Endometrial microvascular endothelial cells (primary cell): ENCODE results near the gene RRM1. TPM values are rescaled to one million over a fixed set of nuclear protein-coding genes. Genes with fewer than 3 reads are reported as not detected.

Experiments
- in situ Hi-C: cut with HindIII; loops from 2 replicates; pipeline ENCODE4 v1.10.0; 2017; ENCODE audit warnings: low sequenced_read_pairs, low pct_unique_long_range_greater_than_20kb; ENCODE audit errors: inconsistent ontology term
- total RNA-seq: library from RNA; depleted of rRNA; stranded (reverse); fragments of >200 nt; gene quantifications from one replicate; pipeline ENCODE4 v1.2.3, GENCODE V29; 2015; ENCODE audit errors: inconsistent ontology term

Gene RRM1
- total RNA-seq, 1 donor from 2014 or later, result 109 TPM

DNA sequence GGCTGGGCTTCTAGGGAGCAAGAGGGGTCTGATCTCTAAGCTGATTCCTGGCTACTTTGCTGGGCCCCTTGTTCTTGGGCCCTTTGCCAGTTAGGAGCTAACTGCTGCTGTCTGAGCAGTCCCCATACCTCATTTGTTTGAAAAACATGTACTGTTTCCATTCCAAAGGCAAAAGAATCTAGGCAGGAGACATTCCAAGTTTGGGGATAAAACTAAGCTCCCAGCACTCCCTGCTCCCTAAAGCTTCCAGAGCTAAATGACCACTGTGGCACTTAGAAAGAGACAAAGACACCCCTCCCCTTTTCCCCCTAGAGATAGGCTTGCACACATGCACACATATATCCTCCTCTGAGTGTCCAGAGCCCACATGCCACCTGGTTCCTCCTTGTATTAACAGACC, 22.7 kb upstream of the RRM1 start:
- in situ Hi-C loops, result loop anchor here (25.0 kb wide), 1 partner anchor 210 kb away; the partner anchor contains the start of gene STIM1

DNA sequence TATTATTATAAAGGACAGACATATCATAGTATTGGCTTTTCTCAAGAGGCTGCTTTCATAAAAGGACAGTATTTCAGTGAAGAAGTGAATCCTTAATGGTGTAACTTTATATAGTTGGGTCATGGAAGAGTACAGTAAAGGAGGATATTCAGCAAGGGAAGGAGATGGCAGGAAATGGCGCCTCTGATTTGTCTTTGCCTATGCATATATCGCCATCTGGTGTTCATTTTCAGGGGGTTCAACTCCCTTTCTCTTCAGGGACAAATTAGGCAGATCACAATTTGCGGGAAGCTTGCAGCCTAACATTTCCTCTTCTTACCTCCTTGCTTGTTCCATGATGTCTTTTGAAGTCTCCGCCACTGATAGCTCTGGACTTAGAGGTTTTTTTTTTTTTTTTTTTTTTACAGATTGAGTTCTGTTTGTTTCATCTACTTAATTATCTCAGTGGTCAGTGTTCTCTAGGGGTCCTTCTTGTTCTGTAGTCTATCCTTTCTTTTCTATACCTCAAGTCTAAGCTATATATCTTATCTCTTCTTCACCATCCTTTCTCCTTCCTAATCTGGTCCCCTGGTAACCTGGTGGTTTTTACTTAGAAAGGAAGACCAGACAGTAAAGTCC, 21.8 kb upstream of the RRM1 start:
- in situ Hi-C loops, result loop anchor here (25.0 kb wide), 1 partner anchor 210 kb away; the partner anchor contains the start of gene STIM1

DNA sequence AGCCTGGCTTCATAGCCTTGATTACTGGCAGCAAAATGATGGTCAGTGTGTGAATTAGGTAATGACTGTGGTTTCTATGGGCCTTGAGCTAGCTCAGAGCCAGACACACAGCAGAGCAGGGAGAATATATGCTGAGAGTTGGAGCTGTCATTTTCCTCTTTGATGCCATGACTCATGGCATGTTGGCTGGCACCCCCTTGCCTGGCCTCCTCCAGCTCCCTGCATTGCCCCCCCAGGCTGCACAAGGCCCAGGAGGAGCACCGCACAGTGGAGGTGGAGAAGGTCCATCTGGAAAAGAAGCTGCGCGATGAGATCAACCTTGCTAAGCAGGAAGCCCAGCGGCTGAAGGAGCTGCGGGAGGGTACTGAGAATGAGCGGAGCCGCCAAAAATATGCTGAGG, 20.3 kb upstream of the RRM1 start:
- in situ Hi-C loops, result loop anchor here (25.0 kb wide), 1 partner anchor 212 kb away; the partner anchor contains the start of gene STIM1

DNA sequence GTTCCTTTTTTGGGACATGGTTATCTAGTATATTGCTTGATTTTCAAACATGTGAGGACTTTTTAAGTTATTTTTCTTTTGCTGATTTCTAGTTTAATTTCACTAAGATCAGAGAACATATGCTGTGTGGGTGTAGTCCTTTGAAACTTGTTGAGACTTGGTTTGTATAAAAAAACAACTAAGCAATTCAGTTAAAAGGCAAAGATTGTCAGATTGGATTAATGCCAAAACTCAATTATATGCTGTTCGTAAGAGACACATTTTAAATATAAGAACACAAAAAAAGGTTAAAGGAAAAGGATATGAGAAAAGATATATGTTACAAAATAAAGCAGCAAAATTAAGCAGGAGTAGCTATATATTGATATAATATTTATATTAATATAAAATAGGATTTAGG, 17.8 kb upstream of the RRM1 start:
- in situ Hi-C loops, result no loop called here

DNA sequence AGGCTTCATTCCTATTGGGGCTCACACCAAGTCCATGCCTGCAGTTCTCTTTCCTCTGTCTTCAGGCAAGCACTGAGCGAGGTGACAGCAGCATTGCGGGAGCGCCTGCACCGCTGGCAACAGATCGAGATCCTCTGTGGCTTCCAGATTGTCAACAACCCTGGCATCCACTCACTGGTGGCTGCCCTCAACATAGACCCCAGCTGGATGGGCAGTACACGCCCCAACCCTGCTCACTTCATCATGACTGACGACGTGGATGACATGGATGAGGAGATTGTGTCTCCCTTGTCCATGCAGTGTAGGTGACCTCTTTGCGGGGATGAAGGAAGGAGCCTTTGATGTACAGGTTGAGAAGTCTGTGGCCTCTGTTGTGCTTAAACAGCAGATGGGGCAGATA, 11.4 kb upstream of the RRM1 start:
- in situ Hi-C loops, result no loop called here

DNA sequence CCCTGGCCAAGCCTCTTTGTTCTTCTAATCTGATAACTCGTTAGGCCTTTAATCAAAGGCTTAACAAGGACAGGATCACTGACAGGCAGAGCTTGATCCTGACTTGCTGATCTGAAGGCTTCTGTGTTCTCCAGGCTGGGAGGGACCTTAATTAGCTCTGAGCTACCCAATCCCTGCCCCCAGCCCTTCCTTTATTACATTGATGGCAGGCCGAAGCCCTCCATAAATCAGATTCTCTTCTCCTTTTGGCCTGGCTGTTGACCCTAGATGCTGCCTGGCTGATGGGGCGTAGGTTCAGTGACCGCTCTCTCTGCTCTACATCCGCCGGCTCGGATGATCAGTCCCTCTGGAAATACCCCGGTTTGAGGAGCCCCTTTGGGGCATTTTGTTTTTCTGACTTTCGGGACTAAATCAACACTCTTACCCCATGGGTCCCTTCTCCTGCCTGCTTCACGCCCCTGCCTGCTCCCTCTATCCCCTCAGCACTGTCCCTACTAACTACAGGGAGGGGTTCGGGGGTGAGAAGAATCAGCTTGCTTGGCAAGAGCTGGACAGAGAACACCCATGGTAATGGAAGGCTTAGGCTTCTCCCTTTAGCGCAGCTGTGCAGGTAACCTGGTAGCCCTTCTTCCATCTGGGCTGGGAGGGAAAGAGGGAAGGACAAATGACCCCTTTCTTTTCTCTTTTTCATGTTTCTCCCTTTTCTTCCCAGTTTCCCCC, 10.0 kb upstream of the RRM1 start:
- in situ Hi-C loops, result no loop called here

DNA sequence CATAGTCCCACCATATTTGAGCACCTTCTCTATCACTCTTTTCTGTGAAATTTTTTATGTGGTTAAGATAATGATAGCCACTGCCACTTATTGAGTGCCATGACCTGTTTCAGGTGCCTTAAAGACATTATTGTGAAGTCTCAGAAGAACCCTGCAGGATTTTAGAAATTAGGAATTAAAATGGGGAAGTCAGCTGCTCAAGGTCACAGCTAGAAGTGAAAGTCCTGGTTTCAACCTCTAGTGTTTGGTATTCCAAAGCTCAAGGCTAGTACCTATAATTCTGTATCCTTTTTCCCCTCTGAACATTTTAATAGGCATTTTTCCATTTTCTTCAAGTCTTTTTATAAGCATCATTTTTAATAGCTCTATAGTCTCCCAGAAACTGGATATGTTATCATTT, 9.0 kb upstream of the RRM1 start:
- in situ Hi-C loops, result no loop called here

DNA sequence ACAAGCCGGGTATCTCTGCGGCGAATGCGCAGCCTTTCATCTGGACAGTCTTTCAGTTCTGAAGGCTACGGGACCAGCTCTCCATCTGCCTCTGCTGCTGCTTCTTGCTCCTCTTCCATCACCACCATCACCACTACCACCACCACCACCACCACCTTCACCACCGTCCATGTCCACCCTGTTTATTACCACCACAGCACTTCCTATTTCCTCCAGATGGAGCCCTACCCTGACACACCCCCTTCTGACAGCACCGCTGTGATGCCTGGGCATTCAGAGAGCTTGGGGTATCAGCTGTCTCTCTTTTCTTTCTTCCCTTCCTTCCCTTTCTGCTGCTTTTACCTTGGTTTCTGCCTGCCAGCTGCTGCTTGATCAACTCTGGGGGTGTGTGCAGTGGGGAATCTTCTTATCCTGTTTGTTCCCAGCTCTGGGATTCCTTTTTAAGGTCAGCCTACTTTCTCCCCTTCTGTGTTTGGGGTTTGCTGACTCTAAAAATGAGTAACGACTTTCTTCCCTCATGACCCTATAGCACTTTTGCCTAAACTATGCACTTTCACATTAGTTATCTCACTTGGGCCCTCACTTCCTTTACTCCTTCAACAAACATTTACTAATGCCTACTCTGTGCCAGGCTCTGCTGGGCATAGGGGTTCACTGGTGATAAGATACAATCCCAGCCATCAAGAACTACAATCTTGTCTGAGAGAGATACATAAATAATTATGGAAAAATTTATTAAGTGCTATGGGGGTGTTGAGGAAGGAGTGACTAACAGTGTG, 7.8 kb upstream of the RRM1 start:
- in situ Hi-C loops, result no loop called here

DNA sequence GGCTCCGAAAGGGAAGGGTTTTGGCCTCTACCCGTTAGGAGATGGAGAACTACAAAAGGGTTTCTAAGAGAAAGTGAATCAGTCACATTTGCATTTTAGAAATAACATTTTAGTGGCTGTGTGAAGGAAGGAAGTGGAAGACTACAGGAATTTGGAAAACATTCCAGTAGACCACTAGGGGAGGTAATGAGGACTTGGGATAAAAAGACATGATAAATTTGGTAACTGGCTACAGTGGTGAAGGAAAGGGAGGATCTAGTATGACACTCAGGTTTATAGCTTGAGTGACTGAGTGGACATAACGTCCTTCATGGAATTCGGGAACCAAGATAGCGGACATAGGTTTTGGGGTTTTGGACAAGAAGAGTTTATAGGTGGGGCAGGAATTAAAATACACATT, 7.0 kb upstream of the RRM1 start:
- in situ Hi-C loops, result no loop called here

DNA sequence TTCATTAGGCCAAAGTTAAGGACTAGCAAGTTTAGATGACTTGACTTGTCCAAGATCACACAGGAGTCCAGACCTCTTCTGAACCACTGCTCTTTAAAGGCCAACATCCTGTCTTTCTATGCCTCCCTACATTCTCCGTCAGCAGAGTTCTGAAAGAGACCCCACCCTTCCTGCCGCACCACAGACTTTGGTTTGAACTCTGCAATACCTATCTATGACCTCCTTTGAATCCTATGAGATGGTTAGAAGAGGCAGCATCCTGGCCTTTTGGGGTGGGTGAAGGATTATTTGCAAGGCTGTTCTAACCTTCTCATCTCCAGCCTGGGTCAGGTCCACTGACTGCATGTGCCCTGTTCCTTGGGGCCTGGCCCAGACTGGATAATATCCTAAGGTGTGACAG, 4.3 kb upstream of the RRM1 start:
- in situ Hi-C loops, result no loop called here

DNA sequence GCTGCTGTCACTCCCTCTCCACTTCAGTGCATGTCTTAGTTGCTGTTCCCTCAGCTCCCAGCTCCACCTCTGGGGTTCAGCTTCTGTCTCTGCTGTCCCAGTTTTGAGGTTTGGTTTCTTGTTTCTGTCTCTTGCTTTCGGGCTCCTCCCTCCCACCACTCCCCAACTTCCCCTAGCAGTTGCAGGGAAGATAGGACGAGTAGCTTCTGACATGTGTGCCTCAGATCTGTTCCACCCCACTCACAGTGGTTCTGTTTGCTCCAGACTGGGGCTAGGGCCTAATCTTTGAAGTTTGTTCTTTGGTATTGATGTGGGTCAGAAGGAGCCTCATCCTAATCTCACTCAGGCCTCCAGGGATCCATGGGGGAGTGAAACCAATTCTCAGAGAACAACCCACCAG, 2.6 kb upstream of the RRM1 start:
- in situ Hi-C loops, result no loop called here

DNA sequence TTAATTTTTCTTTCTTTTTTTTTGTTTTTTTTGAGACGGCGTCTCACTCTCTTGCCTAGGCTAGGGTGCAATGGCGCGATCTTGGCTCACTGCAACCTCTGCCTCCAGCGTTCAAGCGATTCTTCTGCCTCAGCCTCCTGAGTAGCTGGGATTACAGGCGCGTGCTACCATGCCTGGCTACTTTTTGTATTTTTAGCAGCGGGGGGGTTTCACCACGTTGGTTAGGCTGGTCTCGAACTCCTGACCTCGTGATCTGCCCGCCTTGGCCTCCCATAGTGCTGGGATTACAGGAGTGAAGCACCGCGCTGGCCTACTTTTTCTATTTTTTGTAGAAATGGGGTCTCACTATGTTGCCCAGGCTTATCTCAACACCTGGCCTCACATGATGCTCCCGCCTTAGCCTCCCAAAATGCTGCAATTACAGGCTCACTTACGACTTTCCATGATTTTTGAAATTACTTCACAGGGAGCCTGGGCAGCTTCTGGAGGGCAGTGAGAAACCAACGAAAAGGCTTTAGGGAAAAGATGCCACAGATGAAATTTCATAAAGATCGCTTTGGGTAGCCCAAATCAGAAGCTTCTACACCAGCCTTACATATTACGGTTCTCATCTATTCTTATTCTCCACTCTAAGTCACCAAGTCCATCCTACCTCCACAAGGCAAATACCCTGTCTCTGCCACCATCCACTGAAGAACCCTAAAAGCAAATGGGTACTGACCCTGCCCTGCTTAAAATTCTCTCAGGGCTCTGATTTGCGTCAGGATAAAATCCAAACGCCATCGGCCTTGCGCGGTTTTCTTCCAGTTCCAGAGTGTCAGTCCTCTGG, 866 bp upstream of the RRM1 start:
- in situ Hi-C loops, result no loop called here

DNA sequence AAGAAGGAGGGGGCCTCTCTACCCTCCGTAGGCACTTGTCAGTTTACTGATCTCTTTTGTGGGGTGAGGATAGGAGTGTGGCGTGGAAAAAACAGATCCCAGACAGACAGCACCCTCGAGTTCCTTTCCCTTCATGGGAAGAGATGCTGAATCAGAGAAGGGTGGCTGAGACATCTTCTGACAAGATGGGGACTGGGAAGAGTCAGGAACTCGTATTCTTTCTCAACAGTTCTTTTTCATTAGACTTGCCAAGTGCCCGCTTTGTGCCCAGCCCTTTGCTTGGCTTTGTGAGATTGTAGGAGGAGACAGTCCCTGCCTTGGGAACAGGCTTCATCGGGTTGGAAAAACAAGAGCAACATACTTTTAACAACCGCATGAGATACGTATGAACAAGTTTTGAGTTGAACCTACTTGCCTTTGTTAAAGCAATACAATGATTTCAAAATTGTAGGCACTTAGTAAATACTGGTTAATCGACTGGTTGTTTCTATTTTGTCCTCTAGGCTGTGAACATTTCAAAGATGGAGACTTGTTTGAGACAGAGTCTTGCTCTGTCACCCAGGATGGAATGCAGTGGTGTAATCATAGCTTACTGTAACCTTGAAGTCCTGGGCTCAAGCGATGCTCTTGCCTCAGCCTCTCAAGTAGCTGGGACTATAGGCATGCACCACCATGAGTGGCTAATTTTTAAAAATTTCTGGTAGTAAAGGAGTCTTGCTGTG, 1.1 kb downstream of the RRM1 start:
- in situ Hi-C loops, result no loop called here

DNA sequence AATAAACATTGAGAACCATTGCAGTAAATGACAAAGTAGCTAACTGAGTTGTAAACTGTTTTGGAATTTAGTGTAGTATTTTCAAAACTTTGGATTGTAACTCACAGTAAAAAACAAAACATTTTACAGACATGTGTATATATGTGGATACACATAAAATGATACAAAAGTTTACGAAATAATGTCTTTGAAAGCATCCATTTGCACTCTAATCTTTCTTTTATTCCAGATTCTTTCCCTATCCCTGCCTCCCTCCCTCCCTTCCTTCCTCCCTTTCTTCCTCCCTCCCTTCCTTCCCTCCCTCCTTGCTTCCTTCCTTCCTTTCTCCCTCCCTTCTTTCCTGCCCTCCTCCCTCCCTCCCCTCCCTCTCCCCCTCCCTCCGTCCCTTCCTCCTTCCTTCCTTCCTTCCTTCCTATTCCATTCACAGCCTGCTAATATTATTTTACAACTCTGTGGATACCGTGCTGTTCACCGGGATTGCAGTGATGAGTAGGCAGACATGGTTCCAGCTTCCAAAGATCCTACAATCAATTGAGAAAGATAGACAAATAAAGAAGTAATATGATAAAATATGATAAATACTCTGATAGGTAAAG, 3.5 kb downstream of the RRM1 start:
- in situ Hi-C loops, result no loop called here

DNA sequence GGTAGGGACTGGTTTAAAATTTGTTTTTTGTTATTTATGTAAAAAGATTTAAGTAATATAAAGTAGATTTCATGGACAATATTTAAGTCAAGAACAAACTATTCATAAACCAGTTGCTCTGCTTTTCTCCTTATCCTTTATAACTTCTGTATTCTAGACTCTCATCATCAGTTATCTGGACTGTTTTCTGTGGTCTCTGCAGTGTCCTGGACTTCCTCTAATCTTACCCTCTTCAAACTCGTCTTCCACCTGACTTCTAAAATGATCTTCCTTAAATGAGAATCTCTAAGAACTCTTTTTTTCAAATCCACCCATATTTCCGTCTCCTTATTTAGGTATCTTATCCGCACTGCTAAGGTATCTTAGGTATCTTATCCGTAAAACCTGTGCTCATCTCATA, 8.1 kb downstream of the RRM1 start:
- in situ Hi-C loops, result no loop called here

DNA sequence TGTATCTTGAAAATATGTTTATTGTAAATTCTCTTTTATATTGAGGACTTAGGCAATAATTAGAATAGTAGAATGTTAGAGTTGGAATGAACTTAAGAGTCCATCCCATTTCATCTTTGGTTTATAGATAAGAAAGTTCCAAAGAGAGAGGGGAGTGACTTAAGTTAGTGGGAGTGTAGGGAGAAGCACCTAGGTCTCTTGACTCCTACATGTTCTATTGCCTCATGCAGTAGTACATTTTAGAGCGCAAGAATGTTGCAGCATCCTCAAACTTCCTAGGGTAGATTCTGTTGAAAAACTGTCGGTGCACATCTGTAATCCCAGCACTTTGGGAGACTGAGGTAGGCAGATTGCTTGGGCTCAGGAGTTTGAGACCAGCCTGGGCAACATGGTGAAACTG, 8.7 kb downstream of the RRM1 start:
- in situ Hi-C loops, result no loop called here

DNA sequence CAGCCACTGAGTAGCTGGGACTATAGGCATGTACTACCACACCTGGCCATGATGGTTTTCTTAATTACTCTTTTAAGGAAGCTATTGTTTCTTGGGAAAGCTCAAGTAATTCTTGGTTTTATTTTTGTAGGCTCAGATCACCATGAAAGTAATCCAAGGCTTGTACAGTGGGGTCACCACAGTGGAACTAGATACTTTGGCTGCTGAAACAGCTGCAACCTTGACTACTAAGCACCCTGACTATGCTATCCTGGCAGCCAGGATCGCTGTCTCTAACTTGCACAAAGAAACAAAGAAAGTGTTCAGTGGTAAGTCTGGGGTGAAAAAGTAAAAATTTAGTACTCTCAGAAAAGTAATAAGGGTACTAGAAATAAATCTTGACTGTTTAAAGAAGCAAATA, 11.3 kb downstream of the RRM1 start:
- in situ Hi-C loops, result no loop called here

DNA sequence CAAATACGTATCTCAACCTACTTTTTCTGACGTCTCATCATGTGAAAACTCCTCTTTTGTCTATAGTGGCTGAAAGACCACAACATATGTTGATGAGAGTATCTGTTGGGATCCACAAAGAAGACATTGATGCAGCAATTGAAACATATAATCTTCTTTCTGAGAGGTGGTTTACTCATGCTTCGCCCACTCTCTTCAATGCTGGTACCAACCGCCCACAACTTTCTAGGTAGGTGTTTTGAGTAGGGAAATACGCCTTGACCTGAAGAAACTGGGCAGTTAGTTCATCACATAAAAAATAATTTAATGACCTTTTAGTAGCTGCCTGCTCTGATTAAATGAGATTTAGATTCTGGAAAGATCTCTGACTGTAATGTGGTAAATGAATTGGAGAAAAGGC, 17.2 kb downstream of the RRM1 start:
- in situ Hi-C loops, result no loop called here
